IMR-90 (cell line): Measurements from ENCODE around the gene DISC1. TPM values are rescaled to one million over a fixed set of nuclear protein-coding genes. Genes with fewer than 3 reads are reported as not detected.

Experiments used
- ATAC-seq: fragments of 200-7000 bp; cut with Tn5 transposase; 2 replicates; pipeline ENCODE4 v1.9.1; 2020; ENCODE audit warnings: low read depth, mild to moderate bottlenecking, moderate library complexity
- BruUV-seq: library from RNA; stranded (reverse); fragments of 400-500 nt; replicated peaks from 2 replicates; lab custom pipeline; 2021; lab: Mats Ljungman, UMichigan
- CTCF ChIA-PET: fragments of 300-600 bp; formaldehyde crosslinking; extraction: SDS; loops from one replicate; lab custom pipeline; 2021; ENCODE audit warnings: antibody characterized with exemption; lab: Yijun Ruan, JAX
- POLR2A ChIA-PET: fragments of 300-600 bp; sonication (Branson Sonifier 250); formaldehyde crosslinking; loops from one replicate; lab custom pipeline; 2022; ENCODE audit warnings: antibody characterized with exemption; ENCODE audit not compliant: unreplicated experiment; lab: Charles Lee
- DNase-seq: peaks from one replicate; pipeline ENCODE4 v3.0.0; 2013
- H2AFZ ChIP-seq: replicated peaks from 2 replicates; pipeline ENCODE3; 2013; ENCODE audit warnings: low read length, mild to moderate bottlenecking; ENCODE audit not compliant: poor library complexity
- H2AK5ac ChIP-seq: 2 replicates; pipeline ENCODE4 v1.6.1; 2013; ENCODE audit warnings: low read depth, low read length, inconsistent platforms
- H2AK9ac ChIP-seq: replicated peaks from 2 replicates; pipeline ENCODE3; 2013; ENCODE audit warnings: mild to moderate bottlenecking, low read depth, low read length, moderate library complexity; ENCODE audit not compliant: poor library complexity
- H2BK120ac ChIP-seq: 2 replicates; pipeline ENCODE4 v1.6.1; 2013; ENCODE audit warnings: low read depth, low read length, inconsistent platforms
- H2BK15ac ChIP-seq: 3 replicates; pipeline ENCODE4 v1.6.1; 2013; ENCODE audit warnings: low read depth, low read length, inconsistent platforms
- H2BK20ac ChIP-seq: 2 replicates; pipeline ENCODE4 v1.6.1; 2013; ENCODE audit warnings: low read depth, mild to moderate bottlenecking, inconsistent platforms, low read length, moderate library complexity
- H2BK5ac ChIP-seq: 2 replicates; pipeline ENCODE4 v1.6.1; 2013; ENCODE audit warnings: mild to moderate bottlenecking, low read depth, low read length, inconsistent platforms; ENCODE audit not compliant: poor library complexity, severe bottlenecking
- H3K14ac ChIP-seq: replicated peaks from 2 replicates; pipeline ENCODE4 v1.6.1; 2013; ENCODE audit warnings: low read depth, low read length, inconsistent platforms
- H3K18ac ChIP-seq: 2 replicates; pipeline ENCODE4 v1.6.1; 2013; ENCODE audit warnings: low read depth, low read length, control low read depth
- H3K23ac ChIP-seq: 2 replicates; pipeline ENCODE4 v1.6.1; 2013; ENCODE audit warnings: low read depth, low read length, inconsistent platforms
- H3K27ac ChIP-seq: 2 replicates; pipeline ENCODE4 v1.5.1; 2013; ENCODE audit warnings: mild to moderate bottlenecking, control low read depth, low read length; ENCODE audit not compliant: insufficient read depth
- H3K27me3 ChIP-seq: 2 replicates; pipeline ENCODE4 v1.6.1; 2013; ENCODE audit warnings: low read length; ENCODE audit not compliant: control insufficient read depth, insufficient read depth
- H3K36me3 ChIP-seq: 2 replicates; pipeline ENCODE4 v1.6.1; 2013; ENCODE audit warnings: low read length, mixed read lengths; ENCODE audit not compliant: control insufficient read depth, insufficient read depth
- H3K4ac ChIP-seq: 2 replicates; pipeline ENCODE4 v1.6.1; 2013; ENCODE audit warnings: low read depth, low read length, inconsistent platforms
- H3K4me1 ChIP-seq: 2 replicates; pipeline ENCODE4 v1.6.1; 2013; ENCODE audit warnings: low read length, mixed read lengths; ENCODE audit not compliant: control insufficient read depth, insufficient read depth
- H3K4me2 ChIP-seq: 2 replicates; pipeline ENCODE4 v1.6.1; 2013; ENCODE audit warnings: low read depth, mild to moderate bottlenecking, control low read depth, low read length, moderate library complexity
- H3K4me3 ChIP-seq: 2 replicates; pipeline ENCODE4 v1.5.1; 2013; ENCODE audit warnings: low read depth, mild to moderate bottlenecking, control low read depth, low read length, moderate library complexity; ENCODE audit not compliant: insufficient read depth
- H3K56ac ChIP-seq: 2 replicates; pipeline ENCODE4 v1.6.1; 2013; ENCODE audit warnings: low read length, inconsistent platforms; ENCODE audit not compliant: insufficient read depth; ENCODE audit errors: extremely low read depth
- H3K79me1 ChIP-seq, 2 experiments: 2 replicates each; pipeline ENCODE4 v1.6.1; 2013; ENCODE audit warnings: low read length in 2 of 2, inconsistent platforms in 1 of 2, low read depth in 1 of 2
- H3K9ac ChIP-seq: 2 replicates; pipeline ENCODE4 v1.6.1; 2013; ENCODE audit warnings: low read depth, low read length, control low read depth
- H3K9me1 ChIP-seq: 2 replicates; pipeline ENCODE4 v1.6.1; 2013; ENCODE audit warnings: low read length, inconsistent platforms; ENCODE audit not compliant: insufficient read depth
- H3K9me3 ChIP-seq: 2 replicates; pipeline ENCODE4 v1.6.1; 2013; ENCODE audit warnings: low read length; ENCODE audit not compliant: control insufficient read depth, insufficient read depth
- H4K20me1 ChIP-seq: 2 replicates; pipeline ENCODE4 v1.6.1; 2013; ENCODE audit warnings: low read length, inconsistent platforms; ENCODE audit not compliant: insufficient read depth
- H4K5ac ChIP-seq: 2 replicates; pipeline ENCODE4 v1.6.1; 2013; ENCODE audit warnings: mild to moderate bottlenecking, low read depth, low read length, control low read depth
- H4K8ac ChIP-seq, 2 experiments: 2 replicates each; pipeline ENCODE4 v1.6.1; 2013; ENCODE audit warnings: low read depth in 2 of 2, low read length in 2 of 2, control low read depth in 1 of 2, inconsistent platforms in 1 of 2
- H4K91ac ChIP-seq: 2 replicates; pipeline ENCODE4 v1.6.1; 2013; ENCODE audit warnings: low read depth, low read length, inconsistent platforms; ENCODE audit not compliant: insufficient read depth
- BHLHE40 ChIP-seq: fragments of 150-350 bp; IDR thresholded peaks from 2 replicates; pipeline ENCODE4 v1.6.1; 2016; ENCODE audit warnings: mild to moderate bottlenecking, low read depth, low read length
- CEBPB ChIP-seq: IDR thresholded peaks from 2 replicates; pipeline ENCODE4 v1.6.1; 2012; ENCODE audit warnings: low read depth, low read length, improper control_type of control experiment
- CHD1 ChIP-seq: IDR thresholded peaks from 2 replicates; pipeline ENCODE4 v1.6.1; 2012; ENCODE audit warnings: low read depth, low read length, improper control_type of control experiment
- FOS ChIP-seq: fragments of 150-350 bp; IDR thresholded peaks from 2 replicates; pipeline ENCODE4 v1.6.1; 2016; ENCODE audit warnings: low read depth, low read length
- MAFK ChIP-seq: IDR thresholded peaks from 2 replicates; pipeline ENCODE4 v1.6.1; 2012; ENCODE audit warnings: low read depth, low read length, improper control_type of control experiment
- MAZ ChIP-seq: IDR thresholded peaks from 2 replicates; pipeline ENCODE4 v1.6.1; 2012; ENCODE audit warnings: low read depth, mild to moderate bottlenecking, low read length, improper control_type of control experiment, moderate library complexity, borderline replicate concordance
- NFE2L2 ChIP-seq: fragments of 150-350 bp; IDR thresholded peaks from 2 replicates; pipeline ENCODE4 v1.6.1; 2016; ENCODE audit warnings: low read depth, mild to moderate bottlenecking, low read length
- SMC3 ChIP-seq: fragments of 150-350 bp; IDR thresholded peaks from 2 replicates; pipeline ENCODE4 v1.6.1; 2016; ENCODE audit warnings: low read depth, mild to moderate bottlenecking, antibody characterized with exemption, low read length, moderate library complexity
- WGBS, 2 experiments: methylation state at CpG; one replicate each; pipeline versions ENCODE4 v1.1.5 to v1.1.7; 2013; ENCODE audit warnings: missing lambda C conversion rate in 2 of 2; ENCODE audit not compliant: insufficient read length in 1 of 2; ENCODE audit errors: extremely low coverage in 2 of 2; 5-methylcytosine and 5-hydroxymethylcytosine counted together
- dilution Hi-C: fragments of 300-500 bp; cut with HindIII; formaldehyde crosslinking; loops from one replicate; pipeline ENCODE4 v1.14.3; 2018; ENCODE audit warnings: low sequenced_read_pairs; ENCODE audit not compliant: unreplicated experiment
- in situ Hi-C: fragments of 300-500 bp; cut with MboI; formaldehyde crosslinking; loops from 3 replicates; pipeline ENCODE4 v1.14.3; 2019; ENCODE audit warnings: low sequenced_read_pairs, inconsistent platforms, mixed read lengths
- intact Hi-C: fragments of 100-400 bp; cut with micrococcal nuclease; formaldehyde crosslinking; loops from 2 replicates; pipeline ENCODE4 v1.10.0; 2022
- polyA plus RNA-seq, 3 experiments: library from polyadenylated mRNA; depleted of rRNA; stranded (reverse); fragments of >200 nt; gene quantifications; 2 replicates each; pipeline ENCODE4 v1.2.3, GENCODE V29; 2012; ENCODE audit warnings: low replicate concordance in 1 of 3
- total RNA-seq: library from RNA; depleted of rRNA; stranded (reverse); fragments of >200 nt; gene quantifications from 2 replicates; pipeline ENCODE4 v1.2.3, GENCODE V29; 2012
- TF ChIP-seq, protein P1 (sequence below): conservative IDR thresholded peaks from 2 replicates; pipeline ENCODE4 v1.5.1; 2012; ENCODE audit warnings: mild to moderate bottlenecking, low read depth, low read length, improper control_type of control experiment
- TF ChIP-seq, protein P2 (sequence below): fragments of 150-350 bp; IDR thresholded peaks from 2 replicates; pipeline ENCODE4 v1.6.1; 2016; ENCODE audit warnings: low read depth, mild to moderate bottlenecking, low read length, moderate library complexity, borderline replicate concordance
- TF ChIP-seq, protein P3 (sequence below): fragments of 150-350 bp; IDR thresholded peaks from 2 replicates; pipeline ENCODE4 v1.6.1; 2017; ENCODE audit warnings: mild to moderate bottlenecking, antibody characterized with exemption, low read length, low read depth

The DISC1 gene
- total and polyA plus RNA-seq, 2 of the 4 experiments (the other 2 are of a cell fraction), result 2.2 to 7.0 TPM

DNA sequence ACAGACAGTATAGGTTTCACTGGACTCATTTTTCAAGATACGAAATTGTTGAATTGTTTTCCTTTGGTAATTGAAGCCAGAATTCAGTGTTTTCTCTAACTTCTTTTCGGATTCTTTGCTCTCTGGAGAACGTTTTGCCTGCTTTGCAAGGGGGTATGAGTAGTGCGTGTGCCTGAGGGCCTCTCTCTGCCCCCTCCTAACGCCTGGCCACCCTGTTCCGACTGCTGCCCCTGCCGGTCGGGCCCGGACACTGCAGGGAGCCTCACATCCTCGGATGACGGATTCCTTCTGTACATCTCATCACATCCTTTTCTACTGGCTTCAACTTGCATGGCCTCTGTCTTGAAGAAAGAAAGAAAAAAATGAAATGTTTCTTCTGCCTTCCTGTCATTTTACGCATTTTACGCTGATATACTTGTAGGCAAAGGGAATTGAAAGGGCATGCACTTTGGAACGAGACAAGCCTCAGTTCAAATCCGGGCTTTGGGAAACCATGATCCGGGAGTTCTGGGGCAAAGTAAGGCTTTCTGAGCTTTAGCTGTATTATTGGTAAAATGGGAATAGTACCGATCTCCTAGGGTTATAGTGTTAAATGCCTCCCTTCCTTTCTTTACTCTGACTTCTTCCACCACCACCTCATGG is 65.1 kb downstream of the DISC1 start (continued):
- TF ChIP-seq CHD1, result no peak

DNA sequence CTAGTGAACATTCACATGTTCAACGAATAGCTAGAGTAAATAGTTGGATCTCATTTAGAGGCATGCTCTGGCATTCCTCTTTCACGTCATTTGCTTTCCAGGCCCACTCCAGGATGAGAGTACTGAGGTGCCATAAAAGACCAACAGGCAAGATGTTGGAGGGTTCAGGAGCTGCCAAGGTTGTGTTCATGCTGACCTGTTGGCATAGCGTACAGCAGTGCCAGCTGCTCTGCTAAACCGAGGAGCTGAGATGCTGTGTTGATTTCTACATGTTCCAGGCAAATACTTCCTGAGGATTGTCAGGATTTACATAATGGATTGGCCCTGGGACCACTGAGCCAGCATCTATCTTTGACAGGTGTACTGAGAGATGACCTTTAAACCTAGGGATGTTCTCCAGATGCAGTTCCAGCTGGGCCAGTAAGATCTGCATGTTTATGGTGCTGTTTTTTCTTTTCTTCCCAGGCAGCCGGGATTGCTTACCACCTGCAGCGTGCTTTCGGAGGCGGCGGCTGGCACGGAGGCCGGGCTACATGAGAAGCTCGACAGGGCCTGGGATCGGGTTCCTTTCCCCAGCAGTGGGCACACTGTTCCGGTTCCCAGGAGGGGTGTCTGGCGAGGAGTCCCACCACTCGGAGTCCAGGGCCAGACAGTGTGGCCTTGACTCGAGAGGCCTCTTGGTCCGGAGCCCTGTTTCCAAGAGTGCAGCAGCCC is 66.9 kb downstream of the DISC1 start:
- no peak overlapping the region for H2BK5ac ChIP-seq
- H3K36me3 ChIP-seq, result peaks cover 6% of the 10 kb centered on the region; the same call in 1 of the 2 replicates
- CTCF ChIA-PET, result no interaction called here
- H3K18ac ChIP-seq, result no peak overlapping the region; the same call in 1 of the 2 replicates
- H2AK9ac ChIP-seq, result no peak overlapping the region
- H2BK20ac ChIP-seq, result no peak overlapping the region
- BruUV-seq, result no TSS peak
- H2AK5ac ChIP-seq, result no peak overlapping the region
- no peaks in the 10 kb centered on the region for H3K27me3 ChIP-seq
- H2BK120ac ChIP-seq, result no peak overlapping the region
- no peak overlapping the region for H4K91ac ChIP-seq
- H4K8ac ChIP-seq, result no peak overlapping the region
- no peak overlapping the region for H3K4ac ChIP-seq
- no peak overlapping the region for H3K27ac ChIP-seq
- H3K4me3 ChIP-seq, result no peak overlapping the region
- intact Hi-C loops (no loop called here), dilution Hi-C loops (no loop called here), in situ Hi-C loops (no loop called here)
- H3K4me2 ChIP-seq, result no peak overlapping the region
- POLR2A ChIA-PET, result no interaction called here
- H3K23ac ChIP-seq, result no peak overlapping the region
- H3K56ac ChIP-seq, result no peak overlapping the region
- ATAC-seq (no peak), DNase-seq (no peak)
- H2AFZ ChIP-seq, result no peak overlapping the region
- no peak overlapping the region for H4K5ac ChIP-seq
- no peak overlapping the region for H2BK15ac ChIP-seq
- H3K9me1 ChIP-seq, result peaks cover 11% of the 10 kb centered on the region; the same call in 1 of the 2 replicates
- no peak overlapping the region for H3K14ac ChIP-seq
- no peaks in the 10 kb centered on the region for H3K9me3 ChIP-seq
- H3K9ac ChIP-seq, result no peak overlapping the region
- peaks cover 0 to 3% of the 10 kb centered on the region in 2 experiments; a peak in 2 of 4 replicates for H3K79me1 ChIP-seq
- H4K20me1 ChIP-seq, result no peaks in the 10 kb centered on the region
- peaks cover 13% of the 10 kb centered on the region; the same call in 1 of the 2 replicates for H3K4me1 ChIP-seq
- 63% methylated on average over 3 of the region's 18 CpGs; no CpG with 5 or more reads in 1 of the 2 experiments for WGBS, 2 experiments
- TF ChIP-seq BHLHE40 (no peak), SMC3 (no peak), MAFK (no peak), NFE2L2 (no peak), MAZ (no peak), CHD1 (no peak), FOS (no peak), CEBPB (no peak)
- TF ChIP-seq, protein P1, sequence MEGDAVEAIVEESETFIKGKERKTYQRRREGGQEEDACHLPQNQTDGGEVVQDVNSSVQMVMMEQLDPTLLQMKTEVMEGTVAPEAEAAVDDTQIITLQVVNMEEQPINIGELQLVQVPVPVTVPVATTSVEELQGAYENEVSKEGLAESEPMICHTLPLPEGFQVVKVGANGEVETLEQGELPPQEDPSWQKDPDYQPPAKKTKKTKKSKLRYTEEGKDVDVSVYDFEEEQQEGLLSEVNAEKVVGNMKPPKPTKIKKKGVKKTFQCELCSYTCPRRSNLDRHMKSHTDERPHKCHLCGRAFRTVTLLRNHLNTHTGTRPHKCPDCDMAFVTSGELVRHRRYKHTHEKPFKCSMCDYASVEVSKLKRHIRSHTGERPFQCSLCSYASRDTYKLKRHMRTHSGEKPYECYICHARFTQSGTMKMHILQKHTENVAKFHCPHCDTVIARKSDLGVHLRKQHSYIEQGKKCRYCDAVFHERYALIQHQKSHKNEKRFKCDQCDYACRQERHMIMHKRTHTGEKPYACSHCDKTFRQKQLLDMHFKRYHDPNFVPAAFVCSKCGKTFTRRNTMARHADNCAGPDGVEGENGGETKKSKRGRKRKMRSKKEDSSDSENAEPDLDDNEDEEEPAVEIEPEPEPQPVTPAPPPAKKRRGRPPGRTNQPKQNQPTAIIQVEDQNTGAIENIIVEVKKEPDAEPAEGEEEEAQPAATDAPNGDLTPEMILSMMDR, result no peak
- TF ChIP-seq, protein P2, sequence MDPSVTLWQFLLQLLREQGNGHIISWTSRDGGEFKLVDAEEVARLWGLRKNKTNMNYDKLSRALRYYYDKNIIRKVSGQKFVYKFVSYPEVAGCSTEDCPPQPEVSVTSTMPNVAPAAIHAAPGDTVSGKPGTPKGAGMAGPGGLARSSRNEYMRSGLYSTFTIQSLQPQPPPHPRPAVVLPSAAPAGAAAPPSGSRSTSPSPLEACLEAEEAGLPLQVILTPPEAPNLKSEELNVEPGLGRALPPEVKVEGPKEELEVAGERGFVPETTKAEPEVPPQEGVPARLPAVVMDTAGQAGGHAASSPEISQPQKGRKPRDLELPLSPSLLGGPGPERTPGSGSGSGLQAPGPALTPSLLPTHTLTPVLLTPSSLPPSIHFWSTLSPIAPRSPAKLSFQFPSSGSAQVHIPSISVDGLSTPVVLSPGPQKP, result no peak
- TF ChIP-seq, protein P3, sequence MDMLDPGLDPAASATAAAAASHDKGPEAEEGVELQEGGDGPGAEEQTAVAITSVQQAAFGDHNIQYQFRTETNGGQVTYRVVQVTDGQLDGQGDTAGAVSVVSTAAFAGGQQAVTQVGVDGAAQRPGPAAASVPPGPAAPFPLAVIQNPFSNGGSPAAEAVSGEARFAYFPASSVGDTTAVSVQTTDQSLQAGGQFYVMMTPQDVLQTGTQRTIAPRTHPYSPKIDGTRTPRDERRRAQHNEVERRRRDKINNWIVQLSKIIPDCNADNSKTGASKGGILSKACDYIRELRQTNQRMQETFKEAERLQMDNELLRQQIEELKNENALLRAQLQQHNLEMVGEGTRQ, result no peak
